ENCODE data around the gene FAM110A.

DNA sequence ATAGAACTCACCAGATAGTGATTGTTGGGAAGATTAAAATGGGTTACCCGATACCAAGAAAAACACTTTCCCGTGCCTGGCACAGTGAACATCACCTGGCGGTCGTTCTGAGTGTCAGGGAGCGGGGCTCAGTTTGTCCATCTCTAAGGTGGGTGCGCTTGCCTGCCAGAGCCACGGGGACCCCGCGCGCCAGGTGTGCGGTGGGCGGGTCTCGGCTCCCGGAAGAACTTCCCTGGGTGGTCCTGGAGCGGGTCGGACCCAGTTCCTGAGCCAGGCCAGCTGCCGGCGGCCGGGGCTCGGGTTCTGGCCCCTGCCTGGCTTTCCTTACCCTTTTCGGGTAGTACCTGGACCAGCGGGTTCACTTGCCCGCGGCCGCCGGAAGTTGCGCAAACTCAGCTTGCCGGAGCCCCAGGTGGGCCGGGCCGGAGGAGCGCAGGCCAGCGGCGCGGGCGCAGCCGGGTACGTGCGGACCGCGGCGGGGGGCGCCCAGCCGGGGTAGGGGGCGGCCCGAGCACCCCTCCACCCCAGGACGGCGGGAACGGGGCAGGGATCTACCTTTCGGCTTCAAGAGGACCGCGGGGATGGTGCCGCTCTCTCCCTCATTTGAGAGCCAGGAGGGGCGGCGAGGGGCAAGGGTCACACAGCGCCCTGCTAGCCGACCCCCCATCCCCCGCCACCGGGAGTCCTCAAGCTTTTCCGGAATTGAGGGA lies 7.5 kb downstream of the FAM110A start:
- TF ChIP-seq, protein P1, sequence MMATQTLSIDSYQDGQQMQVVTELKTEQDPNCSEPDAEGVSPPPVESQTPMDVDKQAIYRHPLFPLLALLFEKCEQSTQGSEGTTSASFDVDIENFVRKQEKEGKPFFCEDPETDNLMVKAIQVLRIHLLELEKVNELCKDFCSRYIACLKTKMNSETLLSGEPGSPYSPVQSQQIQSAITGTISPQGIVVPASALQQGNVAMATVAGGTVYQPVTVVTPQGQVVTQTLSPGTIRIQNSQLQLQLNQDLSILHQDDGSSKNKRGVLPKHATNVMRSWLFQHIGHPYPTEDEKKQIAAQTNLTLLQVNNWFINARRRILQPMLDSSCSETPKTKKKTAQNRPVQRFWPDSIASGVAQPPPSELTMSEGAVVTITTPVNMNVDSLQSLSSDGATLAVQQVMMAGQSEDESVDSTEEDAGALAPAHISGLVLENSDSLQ (IDR thresholded peaks at IDR 0.05) = no peak
- no peak for TF ChIP-seq SP1 (IDR thresholded peaks at IDR 0.05)
- no peak for TF ChIP-seq TARDBP (IDR thresholded peaks at IDR 0.05)
- no peak for TF ChIP-seq NFRKB (IDR thresholded peaks at IDR 0.05)
- no peak for TF ChIP-seq ELF4 (IDR thresholded peaks at IDR 0.05)
- TF ChIP-seq BHLHE40 (IDR thresholded peaks at IDR 0.05; ENCODE audit: borderline replicate concordance) = no peak
- TF ChIP-seq LEF1 (IDR thresholded peaks at IDR 0.05; ENCODE audit: borderline replicate concordance) = no peak

All from HEK293T (cell line).